ENCODE results near the gene C1orf35.

- TF ChIP-seq BHLHE40 (IDR thresholded peaks at IDR 0.05; ENCODE audit: borderline replicate concordance) (no peak), SUZ12 (IDR thresholded peaks at IDR 0.05) (no peak), HDGF (IDR thresholded peaks at IDR 0.05; ENCODE audit: borderline replicate concordance) (no peak), TARDBP (IDR thresholded peaks at IDR 0.05) (no peak), ELF4 (IDR thresholded peaks at IDR 0.05) (no peak), SP1 (IDR thresholded peaks at IDR 0.05) (no peak), L3MBTL2 (conservative IDR thresholded peaks at IDR 0.05) (no peak), ARNT (IDR thresholded peaks at IDR 0.05) (no peak), FOXK2 (IDR thresholded peaks at IDR 0.05) (no peak), PKNOX1 (IDR thresholded peaks at IDR 0.05) (no peak), FOXM1 (IDR thresholded peaks at IDR 0.05; ENCODE audit: borderline replicate concordance) (no peak)
These were observed 26.2 kb downstream of the C1orf35 start for GRCh38 chr1:228076796-228077430.

Data from HEK293T (cell line).